IPS-18c (cell line): ENCODE results near the gene GPR17.

Experiments used
- H3K4me3 ChIP-seq: 2 replicates; pipeline ENCODE4 v1.7.0; 2013; ENCODE audit warnings: low read depth, mild to moderate bottlenecking, low read length, moderate library complexity; ENCODE audit not compliant: insufficient read depth
- H3K9me3 ChIP-seq: one replicate; pipeline ENCODE4 v1.6.1; 2013; ENCODE audit warnings: mild to moderate bottlenecking, low read length, moderate library complexity; ENCODE audit not compliant: control insufficient read depth, insufficient read depth

The GPR17 gene

DNA sequence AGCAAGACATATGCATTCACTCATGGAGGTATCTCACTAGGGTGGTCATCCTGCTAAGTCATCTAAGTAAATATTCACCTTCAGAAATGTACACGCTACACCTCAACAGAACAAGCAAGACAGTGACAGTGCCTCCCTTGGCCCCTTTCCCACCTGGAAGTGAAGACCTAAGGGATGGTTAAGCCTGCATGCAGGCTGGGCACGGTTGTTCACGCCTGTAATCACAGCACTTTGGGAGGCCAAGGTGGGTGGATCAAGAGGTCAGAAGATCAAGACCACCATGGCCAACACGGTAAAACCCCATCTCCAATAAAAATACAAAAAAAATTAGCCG, 25.0 kb downstream of the GPR17 start:
- Histone ChIP-seq H3K9me3 (no peaks in the 10 kb centered on the region), H3K4me3 (no peak overlapping the region)

DNA sequence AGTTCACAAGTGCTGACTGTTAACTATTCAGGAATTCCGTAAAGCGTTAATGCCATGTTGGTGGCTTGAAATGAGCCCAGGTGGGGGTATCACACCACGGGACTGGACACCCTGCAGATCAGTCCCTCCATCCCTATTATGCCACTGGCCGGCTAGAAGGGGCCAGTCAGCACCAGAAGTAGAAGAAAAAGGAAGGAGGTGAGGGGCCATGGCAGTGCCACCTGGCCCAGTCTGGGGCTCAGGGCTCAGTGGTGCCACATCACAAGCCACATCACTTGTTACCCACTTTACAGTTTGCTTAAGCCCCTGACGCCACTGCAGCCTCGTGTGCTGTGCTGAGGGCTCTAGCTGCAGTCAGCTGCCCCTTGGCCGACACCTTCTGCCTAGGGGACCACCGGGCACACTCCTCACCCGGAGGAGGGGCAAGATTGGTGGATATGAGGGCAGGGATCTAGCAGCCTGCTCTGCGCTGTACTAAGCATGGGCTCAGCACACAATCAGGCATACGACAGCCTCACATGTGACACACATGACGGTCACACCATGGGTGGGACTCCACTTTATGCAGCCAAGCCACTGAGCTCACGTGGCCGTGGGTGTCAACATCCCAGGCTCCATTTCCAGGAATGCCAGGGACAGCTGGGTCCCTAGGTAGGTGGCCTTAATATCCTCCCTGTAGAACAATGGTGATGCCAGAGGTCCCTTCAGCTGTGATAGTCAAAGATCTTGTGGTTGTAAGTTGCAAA, 25.8 kb downstream of the GPR17 start:
- Histone ChIP-seq H3K9me3 (no peaks in the 10 kb centered on the region), H3K4me3 (no peak overlapping the region)

DNA sequence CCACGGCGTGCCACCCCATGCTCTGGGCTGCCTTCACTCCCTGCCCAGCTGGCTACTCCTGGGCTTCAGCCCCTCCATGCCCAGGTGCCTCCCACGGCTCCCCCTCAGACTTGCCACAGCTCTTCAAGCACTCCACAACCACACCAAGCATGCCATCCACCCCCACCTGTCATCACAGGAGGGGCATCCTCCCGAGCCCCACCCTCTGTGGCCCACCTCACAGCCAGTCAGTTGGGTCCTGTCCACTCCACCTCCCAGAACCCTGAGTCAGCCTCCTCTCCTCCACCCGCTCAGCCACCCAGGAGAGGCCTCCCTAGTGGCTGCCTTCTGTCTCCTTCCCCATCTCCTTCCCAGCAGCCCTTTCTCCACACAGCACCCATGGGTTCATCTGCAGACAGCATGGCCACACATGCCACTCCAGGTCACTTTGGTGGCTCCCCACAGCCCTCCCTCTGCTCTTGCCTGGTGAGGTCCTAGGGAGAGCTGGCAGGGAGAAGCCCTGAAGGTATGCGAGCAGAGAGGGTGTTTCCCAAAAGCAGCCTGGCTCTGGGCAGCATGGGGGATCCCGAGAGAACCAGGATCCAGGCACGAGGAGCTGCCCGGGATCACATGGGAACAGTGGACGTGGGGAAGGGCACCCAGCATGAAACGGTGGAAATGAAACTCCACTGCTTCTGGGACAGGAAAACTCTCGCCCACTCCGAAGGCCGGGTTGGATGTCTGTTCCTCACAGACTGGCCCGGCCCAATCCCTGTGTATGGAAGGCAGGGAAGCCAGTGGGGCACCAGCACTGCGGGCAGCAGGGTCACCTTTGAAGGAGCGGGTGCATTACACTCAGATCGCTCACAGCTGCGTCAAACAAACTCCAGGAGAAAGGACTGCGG, 26.6 kb downstream of the GPR17 start:
- no peaks in the 10 kb centered on the region for H3K9me3 ChIP-seq
- H3K4me3 ChIP-seq = no peak overlapping the region

DNA sequence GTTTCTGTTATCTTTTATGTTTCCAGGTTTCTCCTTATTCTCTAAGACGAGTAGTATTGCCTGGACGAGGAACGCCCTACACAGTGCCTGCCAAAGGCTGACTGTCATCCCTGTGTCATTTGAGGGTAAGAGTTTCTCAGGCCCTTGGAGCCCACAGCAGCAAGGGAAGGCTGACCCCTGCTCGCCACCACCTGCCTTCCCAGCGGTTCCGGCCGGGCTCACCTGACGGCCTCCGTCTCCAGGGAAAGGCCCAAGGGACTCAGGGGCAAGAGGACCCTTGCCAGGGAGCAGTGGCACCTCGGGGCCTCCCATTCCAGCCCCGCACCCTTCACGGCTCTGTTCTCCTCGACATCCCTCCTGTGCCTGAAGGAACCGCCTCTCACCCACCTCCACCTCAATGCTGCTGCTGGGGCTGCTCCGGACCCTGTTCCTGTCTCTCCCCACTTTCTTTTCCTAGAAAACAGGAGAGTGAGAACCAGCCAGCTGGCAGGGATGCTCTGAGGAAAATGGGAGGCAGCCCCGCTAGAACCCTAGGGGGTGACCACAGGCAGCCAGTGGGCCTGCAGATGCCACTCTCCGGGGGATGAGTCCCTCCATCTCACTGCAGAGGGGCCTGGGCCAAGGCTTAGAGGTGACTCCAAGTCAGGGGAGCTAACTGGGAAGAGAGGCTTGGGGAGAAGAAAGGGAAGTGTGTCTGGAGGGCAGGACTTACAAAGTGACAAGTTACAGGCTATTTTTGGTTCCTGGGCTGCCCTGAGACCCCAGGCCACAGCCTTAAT, 27.5 kb downstream of the GPR17 start:
- H3K9me3 ChIP-seq = no peaks in the 10 kb centered on the region
- peak overlapping the region; percentile 15; the same call in 1 of the 2 replicates for H3K4me3 ChIP-seq

- H3K4me3 ChIP-seq = peak overlapping the region; percentile 55
Observed at GRCh38 chr2:127674241-127675209, 28.6 kb downstream of the GPR17 start.

DNA sequence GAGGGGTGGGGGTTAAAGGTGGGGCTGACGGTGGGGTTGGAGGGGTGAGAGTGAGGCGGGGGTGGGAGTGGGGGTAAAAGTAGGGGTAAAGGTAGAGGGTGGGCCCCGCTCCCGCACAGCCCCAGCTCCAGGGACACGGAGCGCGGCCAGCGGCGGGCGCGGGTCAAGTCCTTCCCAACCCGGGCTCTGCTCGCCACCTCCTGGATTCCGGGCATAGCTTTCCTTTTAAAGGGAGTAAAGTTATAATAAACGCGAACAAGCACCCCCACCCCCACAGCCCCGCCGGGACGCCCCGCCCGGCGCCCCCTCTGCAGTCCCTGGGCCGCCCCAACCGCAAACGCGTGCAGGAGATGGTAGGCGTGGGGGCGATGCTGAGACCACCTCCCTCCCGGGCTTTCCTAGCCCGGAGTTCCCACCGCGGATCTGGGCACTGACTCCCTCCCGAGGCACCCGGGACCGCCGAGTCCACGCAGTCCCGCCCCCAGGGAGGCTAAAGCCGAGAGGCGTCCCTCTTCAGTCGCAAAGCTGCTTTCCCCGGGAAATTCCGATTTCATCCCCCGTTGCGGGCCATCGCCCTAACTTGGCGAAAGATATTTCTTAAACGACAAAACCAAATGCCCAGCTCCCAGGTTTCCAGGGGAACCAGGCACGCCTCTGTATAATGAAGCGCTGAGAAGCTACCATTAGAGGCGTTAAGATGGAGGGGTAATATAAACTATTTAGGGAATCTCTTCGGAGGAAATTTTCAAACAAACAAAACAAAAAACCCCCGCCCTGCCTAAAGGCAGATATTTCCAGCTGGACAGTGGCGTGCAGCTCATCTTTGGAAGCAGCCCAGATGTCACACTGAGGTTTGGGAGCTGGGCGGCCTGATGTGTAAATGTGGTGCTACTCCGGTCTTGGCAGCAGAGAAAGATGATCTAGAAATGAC, 29.6 kb downstream of the GPR17 start, which contains the start of gene LIMS2:
LIMS2 (minus strand) TSS at position 200 of the 931 bp plus-strand sequence. CDS start 506 bp downstream, outside the sequence.
- Histone ChIP-seq H3K9me3 (no peaks in the 10 kb centered on the region), H3K4me3 (peak within 1 kb of the TSS; percentile 63)

More at GRCh38 chr2:127674241-127675209, 28.6 kb downstream of the GPR17 start:
- no peaks in the 10 kb centered on the region for H3K9me3 ChIP-seq

GRCh38 chr2:127676906-127677305, 31.0 kb downstream of the GPR17 start:
- H3K9me3 ChIP-seq = no peaks in the 10 kb centered on the region
- H3K4me3 ChIP-seq = no peak overlapping the region

- Histone ChIP-seq H3K9me3 (no peaks in the 10 kb centered on the region), H3K4me3 (no peak overlapping the region)
Observed at GRCh38 chr2:127678531-127678930, 32.6 kb downstream of the GPR17 start.

GRCh38 chr2:127678991-127679390, 33.0 kb downstream of the GPR17 start:
- Histone ChIP-seq H3K4me3 (no peak overlapping the region), H3K9me3 (no peaks in the 10 kb centered on the region)

- Histone ChIP-seq H3K4me3 (no peak overlapping the region), H3K9me3 (no peaks in the 10 kb centered on the region)
Observed at GRCh38 chr2:127679680-127680361, 33.9 kb downstream of the GPR17 start.

DNA sequence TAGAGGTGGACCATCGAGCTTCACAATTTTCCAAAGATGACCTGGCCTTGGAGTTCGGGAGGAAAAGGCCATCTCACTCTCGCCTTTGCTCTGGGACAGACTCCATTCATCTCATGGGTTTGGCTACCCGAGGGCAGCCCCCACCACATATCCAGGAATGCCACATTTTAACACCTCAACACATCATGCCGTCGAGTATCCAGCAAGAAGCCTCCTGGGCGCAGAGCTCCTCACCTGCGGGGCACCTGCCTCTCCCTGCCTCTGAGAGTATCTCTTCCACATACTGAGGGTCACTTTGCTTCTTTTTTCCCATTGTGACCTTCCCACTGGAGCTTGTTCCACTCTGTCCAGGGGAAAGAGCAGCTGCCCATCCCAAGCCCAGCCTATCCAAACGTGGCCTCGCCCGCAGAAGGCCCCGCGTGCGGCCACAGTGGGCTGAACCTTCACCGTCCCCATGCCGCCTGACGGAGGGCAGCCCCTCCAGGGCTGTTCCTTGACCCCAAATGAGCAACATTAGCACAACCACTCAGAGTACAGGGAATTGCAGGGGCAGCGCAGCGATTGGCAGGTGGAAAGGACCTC, 34.8 kb downstream of the GPR17 start:
- Histone ChIP-seq H3K9me3 (no peaks in the 10 kb centered on the region), H3K4me3 (no peak overlapping the region)

DNA sequence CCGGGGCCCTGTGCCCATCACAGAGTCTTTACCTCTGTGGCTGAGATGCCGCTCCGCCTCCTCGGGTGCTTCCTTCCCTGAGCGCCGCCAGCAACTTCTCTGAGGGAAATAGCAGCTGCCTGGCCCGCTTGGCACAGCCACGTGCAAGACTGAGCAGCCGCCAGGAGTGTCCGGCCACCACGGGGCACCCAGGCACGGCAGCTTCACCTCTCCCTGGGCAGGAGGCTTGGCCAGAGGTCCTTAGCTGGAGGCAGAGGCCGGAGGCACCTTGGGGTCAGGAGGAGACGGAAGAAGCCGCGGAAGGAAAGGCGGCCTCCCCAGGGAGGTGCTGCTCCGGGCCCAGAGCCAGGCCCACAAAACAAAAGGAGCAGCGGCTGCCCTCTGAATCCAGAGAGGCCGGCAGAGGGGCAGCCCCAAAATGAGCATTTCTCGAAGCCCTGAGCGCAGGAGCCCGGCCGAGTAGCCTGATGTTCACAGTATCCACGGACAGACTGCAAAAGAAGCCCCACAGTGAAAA, 35.4 kb downstream of the GPR17 start:
- no peaks in the 10 kb centered on the region for H3K9me3 ChIP-seq
- H3K4me3 ChIP-seq = no peak overlapping the region

DNA sequence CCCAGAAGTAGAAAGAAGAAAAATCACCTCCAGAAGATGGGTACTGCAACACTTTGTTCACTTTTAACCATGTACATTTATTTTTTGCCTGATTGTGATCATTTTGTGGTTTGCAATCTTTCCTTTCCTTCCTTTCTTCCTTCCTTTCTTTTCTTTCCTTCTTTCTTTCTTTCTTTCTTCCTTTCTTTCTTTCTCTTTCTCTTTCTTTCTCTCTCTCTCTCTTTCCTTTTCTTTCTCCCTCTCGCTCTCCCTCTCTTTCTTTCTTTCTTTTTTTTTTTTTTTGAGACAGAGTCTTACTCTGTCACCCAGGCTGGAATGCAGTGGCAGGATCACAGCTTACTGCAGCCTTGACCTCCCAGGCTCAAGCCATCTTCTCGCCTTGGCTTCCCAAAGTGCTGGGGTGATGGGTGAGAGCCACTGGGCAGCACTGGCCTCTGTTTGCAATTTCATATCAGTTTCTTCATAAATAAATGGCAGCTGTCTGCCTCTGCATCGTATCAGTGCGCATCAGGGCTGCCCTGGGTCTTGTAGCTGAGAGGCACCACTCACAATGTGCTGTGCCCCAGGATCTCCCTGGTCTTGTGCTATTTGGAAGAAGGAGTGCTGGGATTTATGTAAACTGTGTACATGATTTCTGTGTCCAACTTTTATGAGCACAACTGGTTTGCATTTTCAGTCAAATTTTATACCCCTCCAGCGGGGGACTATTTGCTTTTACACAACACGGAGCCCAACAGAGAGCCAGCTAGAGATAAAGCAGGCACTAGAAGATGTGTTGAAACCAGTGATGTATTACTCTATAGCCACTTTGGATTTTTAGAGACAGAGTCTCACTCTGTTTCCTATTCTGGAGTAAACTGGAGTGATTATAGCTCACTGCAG, 36.3 kb downstream of the GPR17 start:
- Histone ChIP-seq H3K9me3 (no peaks in the 10 kb centered on the region), H3K4me3 (no peak overlapping the region)

DNA sequence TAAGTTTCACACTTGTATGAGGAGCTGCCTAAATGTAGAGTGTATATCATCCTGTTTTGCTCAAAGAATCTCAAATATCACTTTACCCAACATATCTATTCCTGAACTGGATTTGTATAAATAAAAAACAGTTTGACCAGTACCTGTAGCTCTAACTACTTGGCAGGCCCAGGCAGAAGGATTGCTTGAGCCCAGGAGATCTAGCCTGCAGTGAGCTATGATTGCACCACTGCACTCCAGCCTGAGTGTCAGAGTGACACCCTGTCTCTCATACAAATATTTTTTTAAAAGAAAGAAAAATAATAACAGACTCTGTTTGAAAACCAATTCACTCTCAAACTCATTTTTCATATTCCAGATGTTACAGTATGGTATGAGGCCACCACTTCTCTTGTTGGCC, 37.1 kb downstream of the GPR17 start:
- H3K9me3 ChIP-seq = no peaks in the 10 kb centered on the region
- no peak overlapping the region for H3K4me3 ChIP-seq
